DMS153 (cell line): ENCODE results near the gene NT5M.
"Not testable (repeated sequence)": the region's sequence is repeated elsewhere in the genome, so short reads cannot be mapped to it uniquely, and the experiment has no call there.

Source experiments
- DNase-seq: peaks from one replicate; lab custom pipeline; 2025; lab: John Stamatoyannopoulos, UW

Gene NT5M

GRCh38 chr17:17303010-17303846 is at the start of gene NT5M:
NT5M (plus strand) TSS chr17:17303373; CDS start chr17:17303551, 178 bp downstream.
- peak; percentile 37 for DNase-seq

- no peak for DNase-seq
Observed at GRCh38 chr17:17253406-17253805, 49.8 kb upstream of the NT5M start.

GRCh38 chr17:17254036-17254435 is 49.1 kb upstream of the NT5M start:
- no peak for DNase-seq

GRCh38 chr17:17255689-17256088 is 47.5 kb upstream of the NT5M start:
- not testable (repeated sequence) for DNase-seq

- no peak for DNase-seq
Observed at GRCh38 chr17:17256316-17256715, 46.9 kb upstream of the NT5M start.

GRCh38 chr17:17258011-17258410 is 45.2 kb upstream of the NT5M start:
- DNase-seq: no peak

- no peak for DNase-seq
Observed at GRCh38 chr17:17258998-17259397, 44.2 kb upstream of the NT5M start.

GRCh38 chr17:17264430-17264829 is 38.7 kb upstream of the NT5M start:
- no peak for DNase-seq

- no peak for DNase-seq
Observed at GRCh38 chr17:17269926-17270773, 33.0 kb upstream of the NT5M start.

GRCh38 chr17:17275971-17276370 is 27.2 kb upstream of the NT5M start:
- DNase-seq: no peak

- not testable (repeated sequence) for DNase-seq
Observed at GRCh38 chr17:17277431-17277830, 25.7 kb upstream of the NT5M start.

GRCh38 chr17:17279316-17279715 is 23.9 kb upstream of the NT5M start:
- DNase-seq: no peak

- peak; percentile 78 for DNase-seq
Observed at GRCh38 chr17:17280613-17281549, 22.3 kb upstream of the NT5M start, which contains the start of gene COPS3. COPS3 (minus strand) TSS chr17:17281246; CDS start chr17:17281186, 60 bp downstream.

- DNase-seq: no peak
Observed at GRCh38 chr17:17285951-17286350, 17.2 kb upstream of the NT5M start.

- no peak for DNase-seq
Observed at GRCh38 chr17:17289086-17289485, 14.1 kb upstream of the NT5M start.

GRCh38 chr17:17289701-17290100 is 13.5 kb upstream of the NT5M start:
- no peak for DNase-seq

GRCh38 chr17:17295141-17295540 is 8.0 kb upstream of the NT5M start:
- DNase-seq: no peak

- no peak for DNase-seq
Observed at GRCh38 chr17:17297217-17297616, 6.0 kb upstream of the NT5M start.

GRCh38 chr17:17298108-17298507 is 5.1 kb upstream of the NT5M start:
- no peak for DNase-seq

- no peak for DNase-seq
Observed at GRCh38 chr17:17300624-17301568, 2.3 kb upstream of the NT5M start.

- DNase-seq: not testable (repeated sequence)
Observed at GRCh38 chr17:17301659-17302058, 1.5 kb upstream of the NT5M start.
